Tibial nerve (tissue), 4 donors: ENCODE results near the gene ZNF80.

ENCODE experiments used
- EP300 ChIP-seq, 2 donors: sonication (generic); formaldehyde crosslinking; IDR thresholded peaks; one replicate each; pipeline ENCODE4 v1.6.1; 2017; ENCODE audit warnings: antibody characterized with exemption in 2 of 2, mild to moderate bottlenecking in 1 of 2
- POLR2A ChIP-seq, 2 donors: fragments of 450-650 bp; IDR thresholded peaks; one replicate each; pipeline ENCODE4 v1.6.1; 2017; ENCODE audit warnings: antibody characterized with exemption in 2 of 2, mild to moderate bottlenecking in 2 of 2, moderate library complexity in 2 of 2
- TF ChIP-seq, protein P1 (sequence below), 5 experiments: fragments of 200-600 bp in 3 of 5; fragments of 450-650 bp in 2 of 5; sonication (generic) in 3 of 5; IDR thresholded peaks; one replicate each; pipeline ENCODE4 v1.5.1; 2016 to 2019; ENCODE audit warnings: antibody characterized with exemption in 5 of 5, mild to moderate bottlenecking in 3 of 5, moderate library complexity in 2 of 5

DNA sequence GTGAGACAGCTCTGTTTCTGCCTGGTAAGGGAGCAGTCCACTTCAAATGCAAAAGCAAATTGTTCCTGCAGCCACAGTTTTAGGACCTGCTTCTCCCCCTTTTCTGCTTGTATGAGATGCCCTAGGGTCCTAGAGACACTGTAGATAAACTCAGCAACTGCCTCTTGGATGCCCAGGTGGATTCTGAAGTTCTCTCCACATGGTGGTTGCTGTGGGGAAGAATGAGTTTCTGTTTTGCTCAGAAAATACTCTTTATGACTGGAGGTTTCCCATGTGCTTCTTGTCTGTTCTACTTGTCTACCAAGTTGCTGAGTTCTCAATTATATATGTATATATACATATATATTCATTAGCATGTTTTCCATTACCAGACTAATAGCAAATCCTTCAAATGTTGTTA, 5.6 kb upstream of the ZNF80 start:
- TF ChIP-seq, protein P1, sequence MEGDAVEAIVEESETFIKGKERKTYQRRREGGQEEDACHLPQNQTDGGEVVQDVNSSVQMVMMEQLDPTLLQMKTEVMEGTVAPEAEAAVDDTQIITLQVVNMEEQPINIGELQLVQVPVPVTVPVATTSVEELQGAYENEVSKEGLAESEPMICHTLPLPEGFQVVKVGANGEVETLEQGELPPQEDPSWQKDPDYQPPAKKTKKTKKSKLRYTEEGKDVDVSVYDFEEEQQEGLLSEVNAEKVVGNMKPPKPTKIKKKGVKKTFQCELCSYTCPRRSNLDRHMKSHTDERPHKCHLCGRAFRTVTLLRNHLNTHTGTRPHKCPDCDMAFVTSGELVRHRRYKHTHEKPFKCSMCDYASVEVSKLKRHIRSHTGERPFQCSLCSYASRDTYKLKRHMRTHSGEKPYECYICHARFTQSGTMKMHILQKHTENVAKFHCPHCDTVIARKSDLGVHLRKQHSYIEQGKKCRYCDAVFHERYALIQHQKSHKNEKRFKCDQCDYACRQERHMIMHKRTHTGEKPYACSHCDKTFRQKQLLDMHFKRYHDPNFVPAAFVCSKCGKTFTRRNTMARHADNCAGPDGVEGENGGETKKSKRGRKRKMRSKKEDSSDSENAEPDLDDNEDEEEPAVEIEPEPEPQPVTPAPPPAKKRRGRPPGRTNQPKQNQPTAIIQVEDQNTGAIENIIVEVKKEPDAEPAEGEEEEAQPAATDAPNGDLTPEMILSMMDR (IDR thresholded peaks at IDR 0.05) = no peak
- TF ChIP-seq EP300 (IDR thresholded peaks at IDR 0.05) (no peak), POLR2A (IDR thresholded peaks at IDR 0.05) (no peak)
